ENCODE results near the gene CD3G.

GRCh38 chr11:118321386-118322082, 22.6 kb upstream of the CD3G start:
- TF ChIP-seq CTCF (IDR thresholded peaks at IDR 0.05), result no peak
- no peak for TF ChIP-seq SIN3A (IDR thresholded peaks at IDR 0.05; ENCODE audit: borderline replicate concordance, insufficient read depth, low read depth, low read length)
- no peak for TF ChIP-seq POLR2AphosphoS5 (IDR thresholded peaks at IDR 0.05; ENCODE audit: low read depth, low read length)
- no peak for TF ChIP-seq REST (IDR thresholded peaks at IDR 0.05; ENCODE audit: insufficient read depth in 1 of 2, low read depth in 2 of 2, low read length in 1 of 2)
- TF ChIP-seq TCF7L2 (IDR thresholded peaks at IDR 0.05; ENCODE audit: low read depth, low read length), result no peak
